ENCODE results near the gene KLHL3. TPM values are rescaled to one million over a fixed set of nuclear protein-coding genes. Genes with fewer than 3 reads are reported as not detected.

KLHL3 gene
- total RNA-seq, 1 experiment from 2014 or later = 3.5 TPM

- H3K36me3 ChIP-seq (ENCODE audit: control insufficient read depth, insufficient read depth, low read length) = no peaks in the 10 kb centered on the region
- DNase-seq = peak in 1 of 2 experiments; percentile 9
- Mint-ChIP-seq H3K4me3 (ENCODE audit: unreplicated experiment) (no peak overlapping the region), H3K4me1 (ENCODE audit: low read depth, unreplicated experiment) (no peaks in the 10 kb centered on the region), H3K27me3 (ENCODE audit: insufficient read depth, unreplicated experiment) (no peaks in the 10 kb centered on the region), H3K36me3 (ENCODE audit: insufficient read depth, unreplicated experiment) (no peaks in the 10 kb centered on the region), H3K9me3 (ENCODE audit: unreplicated experiment) (no peaks in the 10 kb centered on the region), H3K27ac (ENCODE audit: unreplicated experiment) (no peak overlapping the region)
- ChIA-PET POLR2A (no interaction called here), CTCF (interaction anchor here (1.1 to 1.3 kb wide), 2 partner anchors 33 to 49 kb away, joined by 4 to 6 read pairs; no protein-coding TSS in a partner anchor)
- H3K4me3 ChIP-seq (ENCODE audit: low read depth, low read length) = no peak overlapping the region
- no peaks in the 10 kb centered on the region for H3K4me1 ChIP-seq
- no TSS peak for BruUV-seq (replicated peaks)
- TF ChIP-seq, protein P1, sequence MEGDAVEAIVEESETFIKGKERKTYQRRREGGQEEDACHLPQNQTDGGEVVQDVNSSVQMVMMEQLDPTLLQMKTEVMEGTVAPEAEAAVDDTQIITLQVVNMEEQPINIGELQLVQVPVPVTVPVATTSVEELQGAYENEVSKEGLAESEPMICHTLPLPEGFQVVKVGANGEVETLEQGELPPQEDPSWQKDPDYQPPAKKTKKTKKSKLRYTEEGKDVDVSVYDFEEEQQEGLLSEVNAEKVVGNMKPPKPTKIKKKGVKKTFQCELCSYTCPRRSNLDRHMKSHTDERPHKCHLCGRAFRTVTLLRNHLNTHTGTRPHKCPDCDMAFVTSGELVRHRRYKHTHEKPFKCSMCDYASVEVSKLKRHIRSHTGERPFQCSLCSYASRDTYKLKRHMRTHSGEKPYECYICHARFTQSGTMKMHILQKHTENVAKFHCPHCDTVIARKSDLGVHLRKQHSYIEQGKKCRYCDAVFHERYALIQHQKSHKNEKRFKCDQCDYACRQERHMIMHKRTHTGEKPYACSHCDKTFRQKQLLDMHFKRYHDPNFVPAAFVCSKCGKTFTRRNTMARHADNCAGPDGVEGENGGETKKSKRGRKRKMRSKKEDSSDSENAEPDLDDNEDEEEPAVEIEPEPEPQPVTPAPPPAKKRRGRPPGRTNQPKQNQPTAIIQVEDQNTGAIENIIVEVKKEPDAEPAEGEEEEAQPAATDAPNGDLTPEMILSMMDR (IDR thresholded peaks at IDR 0.05; ENCODE audit: insufficient read depth in 1 of 2, low read depth in 1 of 2, low read length in 1 of 2, severe bottlenecking in 1 of 2, unreplicated experiment in 1 of 2) = no peak
- H3K9me3 ChIP-seq = no peaks in the 10 kb centered on the region
- no peaks in the 10 kb centered on the region for H3K27me3 ChIP-seq (replicated peaks; ENCODE audit: control insufficient read depth, insufficient read depth, low read length)
- intact Hi-C loops (cut with micrococcal nuclease; ENCODE audit: unreplicated experiment) = no loop called here
Observed at GRCh38 chr5:137693307-137693950, 42.5 kb downstream of the KLHL3 start.

DNA sequence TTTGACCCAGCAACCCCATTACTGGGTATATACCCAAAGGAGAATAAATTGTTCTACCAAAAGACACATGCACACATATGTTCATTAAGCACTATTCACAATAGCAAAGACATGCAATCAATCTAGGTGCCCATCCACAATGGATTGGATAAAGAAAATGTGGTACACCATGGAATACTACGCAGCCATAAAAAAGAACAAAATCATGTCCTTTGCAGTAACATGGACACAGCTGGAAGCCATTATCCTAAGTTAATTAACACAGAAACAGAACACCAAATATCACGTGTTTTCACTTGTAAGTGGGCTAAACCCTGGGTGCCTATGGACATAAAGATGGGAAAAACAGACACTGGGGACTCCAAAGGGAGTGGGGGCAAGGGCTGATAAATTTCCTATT lies 46.6 kb downstream of the KLHL3 start:
- intact Hi-C loops (cut with micrococcal nuclease; ENCODE audit: unreplicated experiment) = no loop called here
- TF ChIP-seq, protein P1 (IDR thresholded peaks at IDR 0.05; ENCODE audit: insufficient read depth in 1 of 2, low read depth in 1 of 2, low read length in 1 of 2, severe bottlenecking in 1 of 2, unreplicated experiment in 1 of 2) = no peak
- Mint-ChIP-seq H3K4me1 (ENCODE audit: low read depth, unreplicated experiment) (no peaks in the 10 kb centered on the region), H3K27me3 (ENCODE audit: insufficient read depth, unreplicated experiment) (no peaks in the 10 kb centered on the region), H3K36me3 (ENCODE audit: insufficient read depth, unreplicated experiment) (no peaks in the 10 kb centered on the region), H3K4me3 (ENCODE audit: unreplicated experiment) (no peak overlapping the region), H3K27ac (ENCODE audit: unreplicated experiment) (no peak overlapping the region), H3K9me3 (ENCODE audit: unreplicated experiment) (no peaks in the 10 kb centered on the region)
- DNase-seq = no peak
- CTCF ChIA-PET = no interaction called here
- H3K9me3 ChIP-seq = no peaks in the 10 kb centered on the region
- POLR2A ChIA-PET = no interaction called here
- H3K4me1 ChIP-seq = no peaks in the 10 kb centered on the region
- no peaks in the 10 kb centered on the region for H3K36me3 ChIP-seq (ENCODE audit: control insufficient read depth, insufficient read depth, low read length)
- H3K27me3 ChIP-seq (replicated peaks; ENCODE audit: control insufficient read depth, insufficient read depth, low read length) = no peaks in the 10 kb centered on the region
- BruUV-seq (replicated peaks) = no TSS peak
- H3K4me3 ChIP-seq (ENCODE audit: low read depth, low read length) = no peak overlapping the region

- BruUV-seq (replicated peaks) = no TSS peak
- TF ChIP-seq, protein P1 (IDR thresholded peaks at IDR 0.05; ENCODE audit: insufficient read depth in 1 of 2, low read depth in 1 of 2, low read length in 1 of 2, severe bottlenecking in 1 of 2, unreplicated experiment in 1 of 2) = no peak
- intact Hi-C loops (cut with micrococcal nuclease; ENCODE audit: unreplicated experiment) = no loop called here
- Mint-ChIP-seq H3K4me3 (ENCODE audit: unreplicated experiment) (no peak overlapping the region), H3K27ac (ENCODE audit: unreplicated experiment) (no peak overlapping the region), H3K9me3 (ENCODE audit: unreplicated experiment) (no peaks in the 10 kb centered on the region), H3K36me3 (ENCODE audit: insufficient read depth, unreplicated experiment) (no peaks in the 10 kb centered on the region), H3K27me3 (ENCODE audit: insufficient read depth, unreplicated experiment) (no peaks in the 10 kb centered on the region), H3K4me1 (ENCODE audit: low read depth, unreplicated experiment) (no peaks in the 10 kb centered on the region)
- H3K27me3 ChIP-seq (replicated peaks; ENCODE audit: control insufficient read depth, insufficient read depth, low read length) = no peaks in the 10 kb centered on the region
- H3K4me1 ChIP-seq = no peaks in the 10 kb centered on the region
- H3K4me3 ChIP-seq (ENCODE audit: low read depth, low read length) = no peak overlapping the region
- ChIA-PET CTCF (no interaction called here), POLR2A (no interaction called here)
- no peaks in the 10 kb centered on the region for H3K9me3 ChIP-seq
- no peak for DNase-seq
- H3K36me3 ChIP-seq (ENCODE audit: control insufficient read depth, insufficient read depth, low read length) = no peaks in the 10 kb centered on the region
Observed at GRCh38 chr5:137688210-137688840, 47.6 kb downstream of the KLHL3 start.

Measured in Caco-2 (cell line).